Measurements from ENCODE around the gene FAM181A. TPM values are rescaled to one million over a fixed set of nuclear protein-coding genes. Genes with fewer than 3 reads are reported as not detected.

The FAM181A gene
- total and polyA plus RNA-seq, 2 of the 4 experiments (the other 2 are of a cell fraction) = not detected

- Histone ChIP-seq H4K5ac (ENCODE audit: low read depth, low read length) (no peak overlapping the region), H3K4me3 (ENCODE audit: insufficient read depth, low read depth, low read length) (no peak overlapping the region), H3K9me1 (ENCODE audit: insufficient read depth, low read length) (no peaks in the 10 kb centered on the region), H3K79me1 (ENCODE audit: low read depth in 1 of 2, low read length in 2 of 2) (no peaks in the 10 kb centered on the region), H3K4me1 (ENCODE audit: control insufficient read depth, insufficient read depth, low read length) (no peaks in the 10 kb centered on the region), H3K4ac (ENCODE audit: low read depth, low read length) (no peak overlapping the region), H3K36me3 (ENCODE audit: control insufficient read depth, insufficient read depth, low read length) (no peaks in the 10 kb centered on the region), H4K91ac (ENCODE audit: insufficient read depth, low read depth, low read length) (no peak overlapping the region), H3K4me2 (ENCODE audit: low read depth, low read length) (no peak overlapping the region), H2BK120ac (ENCODE audit: low read depth, low read length) (no peak overlapping the region), H2AFZ (replicated peaks; ENCODE audit: low read length, poor library complexity) (no peak overlapping the region), H3K9ac (ENCODE audit: low read depth, low read length) (no peak overlapping the region), H3K9me3 (ENCODE audit: control insufficient read depth, insufficient read depth, low read length) (peaks cover 3% of the 10 kb centered on the region; the same call in 1 of the 2 replicates), H3K56ac (ENCODE audit: extremely low read depth, insufficient read depth, low read length) (no peak overlapping the region), H2BK5ac (ENCODE audit: low read depth, low read length, poor library complexity, severe bottlenecking) (no peak overlapping the region), H3K23ac (ENCODE audit: low read depth, low read length) (no peak overlapping the region), H3K27ac (ENCODE audit: insufficient read depth, low read length) (no peak overlapping the region), H4K8ac (ENCODE audit: low read depth in 2 of 2, low read length in 2 of 2) (no peak overlapping the region), H3K18ac (ENCODE audit: low read depth, low read length) (no peak overlapping the region), H2AK5ac (ENCODE audit: low read depth, low read length) (no peak overlapping the region), H3K27me3 (ENCODE audit: control insufficient read depth, insufficient read depth, low read length) (peaks cover 3% of the 10 kb centered on the region; the same call in 1 of the 2 replicates), H2BK20ac (ENCODE audit: low read depth, low read length) (no peak overlapping the region), H3K14ac (replicated peaks; ENCODE audit: low read depth, low read length) (no peak overlapping the region), H4K20me1 (ENCODE audit: insufficient read depth, low read length) (no peaks in the 10 kb centered on the region), H2AK9ac (replicated peaks; ENCODE audit: low read depth, low read length, poor library complexity) (no peak overlapping the region), H2BK15ac (ENCODE audit: low read depth, low read length) (no peak overlapping the region)
- dilution Hi-C loops (cut with HindIII; ENCODE audit: low sequenced_read_pairs, unreplicated experiment) = no loop called here
- ATAC-seq (ENCODE audit: low read depth) (no peak), DNase-seq (no peak)
- CTCF ChIA-PET = interaction anchor here (0.6 to 2.0 kb wide), 2 partner anchors 27 to 1005 kb away, joined by 3 to 6 read pairs; no protein-coding TSS in a partner anchor
- WGBS, 2 experiments (ENCODE audit: extremely low coverage in 2 of 2, insufficient read length in 1 of 2) = no CpG with 5 or more reads among the region's 5 CpGs
- in situ Hi-C loops (cut with MboI; ENCODE audit: low sequenced_read_pairs) = no loop called here
- TF ChIP-seq CHD1 (IDR thresholded peaks at IDR 0.05; ENCODE audit: low read depth, low read length) (no peak), SMC3 (IDR thresholded peaks at IDR 0.05; ENCODE audit: low read depth, low read length) (no peak), CTCF (conservative IDR thresholded peaks at IDR 0.05; ENCODE audit: low read depth, low read length) (no peak), USF2 (IDR thresholded peaks at IDR 0.05; ENCODE audit: low read depth, low read length) (no peak), MAFK (IDR thresholded peaks at IDR 0.05; ENCODE audit: low read depth, low read length) (no peak), BHLHE40 (IDR thresholded peaks at IDR 0.05; ENCODE audit: low read depth, low read length) (no peak), RAD21 (IDR thresholded peaks at IDR 0.05; ENCODE audit: low read length) (no peak), RCOR1 (IDR thresholded peaks at IDR 0.05; ENCODE audit: insufficient replicate concordance, low read length) (no peak), MAZ (IDR thresholded peaks at IDR 0.05; ENCODE audit: borderline replicate concordance, low read depth, low read length) (no peak), POLR2A (IDR thresholded peaks at IDR 0.05; ENCODE audit: low read depth, low read length) (no peak), RFX5 (IDR thresholded peaks at IDR 0.05; ENCODE audit: low read depth, low read length) (no peak), NFE2L2 (IDR thresholded peaks at IDR 0.05; ENCODE audit: low read depth, low read length) (no peak), CEBPB (IDR thresholded peaks at IDR 0.05; ENCODE audit: low read depth, low read length) (no peak), FOS (IDR thresholded peaks at IDR 0.05; ENCODE audit: low read depth, low read length) (no peak), ELK1 (IDR thresholded peaks at IDR 0.05; ENCODE audit: borderline replicate concordance, low read depth, low read length) (no peak), MXI1 (IDR thresholded peaks at IDR 0.05; ENCODE audit: borderline replicate concordance, low read depth, low read length) (no peak)
- POLR2A ChIA-PET (ENCODE audit: unreplicated experiment) = no interaction called here
- BruUV-seq (replicated peaks) = no TSS peak
- intact Hi-C loops (cut with micrococcal nuclease) = no loop called here
Measured at GRCh38 chr14:93911975-93912615, 15.0 kb upstream of the FAM181A start.
